HG03520 (cell line): ENCODE measurements around the gene FBRSL1.

Experiments used
- ATAC-seq: cut with Tn5 transposase; IDR thresholded peaks from one replicate; pipeline ENCODE4 v1.9.1; 2021; ENCODE audit warnings: mild to moderate bottlenecking, moderate library complexity; ENCODE audit not compliant: unreplicated experiment

FBRSL1 gene

DNA sequence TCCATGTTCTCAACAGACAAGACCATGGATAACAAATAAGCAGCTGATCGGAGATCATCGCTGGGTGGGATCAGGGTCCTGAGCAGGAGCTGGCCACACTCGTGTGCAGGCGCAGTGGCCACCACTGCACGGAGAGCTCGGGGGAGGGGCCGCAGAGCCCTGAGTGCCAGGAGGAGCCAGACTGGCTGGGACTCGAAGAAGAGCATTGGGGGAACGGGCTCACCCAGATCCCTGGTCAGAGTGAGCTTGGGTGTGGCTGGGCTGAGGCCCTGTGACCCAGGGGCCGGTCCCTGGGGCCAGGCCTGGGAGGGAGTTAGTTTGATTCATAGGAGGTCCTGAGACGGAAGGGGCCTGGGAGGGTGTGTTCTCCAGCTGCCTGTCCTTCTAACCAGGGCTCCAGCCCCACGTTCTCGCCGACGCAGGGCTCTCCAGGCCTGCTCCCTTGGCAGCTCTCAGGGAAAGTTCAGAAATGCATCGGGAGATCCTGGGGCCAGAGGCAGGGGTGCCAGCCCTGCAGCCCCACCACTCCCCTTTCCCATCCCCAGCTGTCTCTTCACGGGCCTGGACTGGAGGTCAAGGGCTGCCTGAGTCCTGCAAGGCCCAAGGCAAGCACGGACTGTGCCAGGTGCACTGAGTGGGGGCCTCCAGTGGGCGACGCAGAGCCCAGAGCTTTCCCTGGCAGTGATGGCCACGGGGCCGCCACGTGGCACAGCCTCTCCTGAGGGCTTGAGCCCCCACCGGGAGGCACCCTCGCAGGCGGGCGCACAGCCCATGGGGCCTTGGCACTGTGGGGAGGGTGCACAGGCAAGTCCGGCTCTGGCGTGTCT, 48.1 kb downstream of the FBRSL1 start:
- ATAC-seq = no peak

DNA sequence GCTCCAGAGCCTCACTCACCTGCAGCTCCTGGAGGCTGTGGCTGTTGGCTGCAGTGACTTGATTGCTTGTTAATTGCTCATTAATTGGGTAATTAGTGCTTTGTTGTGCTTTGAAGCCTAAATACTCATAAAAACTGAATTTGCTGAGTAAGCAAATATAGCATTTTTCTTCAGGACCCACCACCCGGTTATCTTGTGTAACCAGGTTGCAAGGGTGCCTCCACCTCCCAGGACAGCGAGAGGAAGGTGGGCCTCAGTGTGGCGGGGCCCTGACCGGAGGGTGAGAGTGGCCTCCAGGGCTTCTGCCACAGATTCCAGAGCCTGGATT, 48.7 kb downstream of the FBRSL1 start:
- ATAC-seq = no peak

- no peak for ATAC-seq
Measured at GRCh38 chr12:132539016-132539773, 49.2 kb downstream of the FBRSL1 start.

DNA sequence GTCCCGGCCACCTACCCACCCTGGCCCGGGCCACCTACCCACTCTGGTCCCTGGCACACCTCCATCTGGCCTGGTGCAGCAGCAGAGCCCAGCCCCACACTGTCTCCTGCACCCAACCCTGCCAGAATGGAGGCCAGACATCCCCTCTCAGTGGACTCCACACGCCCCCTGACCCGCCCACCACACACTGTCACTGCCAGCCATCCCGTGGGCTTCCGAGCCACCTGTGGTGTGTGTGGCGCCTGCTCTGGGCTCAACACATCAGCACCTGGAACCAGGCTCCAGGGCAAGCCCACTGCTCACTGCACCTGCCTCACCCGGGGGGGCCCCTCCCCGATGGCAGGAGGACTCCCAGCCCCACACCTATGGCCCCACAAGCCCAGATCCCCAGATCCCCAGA, 50.5 kb downstream of the FBRSL1 start:
- ATAC-seq = no peak

GRCh38 chr12:132541200-132541599, 51.2 kb downstream of the FBRSL1 start:
- no peak for ATAC-seq

DNA sequence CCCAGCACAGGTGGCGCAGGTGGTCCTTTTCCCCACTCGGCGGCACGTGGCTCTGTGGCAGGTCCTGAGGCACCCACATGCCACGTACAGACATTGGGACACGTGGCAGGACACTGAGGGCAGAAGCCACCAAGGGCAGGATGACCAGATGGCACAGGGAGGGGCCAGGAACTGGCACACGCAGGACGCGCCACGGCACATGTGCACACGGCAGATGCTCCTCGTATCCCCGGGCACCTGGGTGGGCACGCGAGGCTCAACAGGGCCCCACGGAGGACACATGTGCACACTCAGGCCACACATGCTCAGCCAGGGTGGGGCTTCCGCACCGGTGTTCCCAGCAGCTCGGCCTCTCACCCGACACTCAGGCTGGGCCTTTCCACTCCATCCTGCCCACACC, 52.0 kb downstream of the FBRSL1 start:
- no peak for ATAC-seq

DNA sequence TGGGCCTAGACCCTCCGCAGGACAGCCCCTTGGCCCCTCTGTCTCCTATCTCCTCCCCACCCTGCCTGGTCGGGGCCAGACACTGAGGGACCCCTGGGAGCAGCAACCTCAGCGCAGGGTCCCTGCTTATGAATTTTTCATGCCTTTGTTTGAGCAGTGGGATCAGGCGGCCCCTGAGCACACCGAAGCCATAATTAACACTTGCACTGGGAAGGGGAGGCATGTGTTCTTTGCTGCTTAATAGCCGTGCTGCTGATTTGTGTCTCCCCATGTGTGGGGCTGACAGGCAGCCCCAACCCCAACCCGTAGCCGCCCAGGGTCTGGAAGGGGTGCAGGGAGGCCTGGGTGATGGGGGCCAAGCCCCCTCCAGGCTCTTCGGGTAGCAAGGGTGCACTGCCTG, 52.7 kb downstream of the FBRSL1 start:
- no peak for ATAC-seq

- ATAC-seq = no peak
Measured at GRCh38 chr12:132543298-132544079, 53.5 kb downstream of the FBRSL1 start.

GRCh38 chr12:132544080-132544397, 54.1 kb downstream of the FBRSL1 start:
- no peak for ATAC-seq

GRCh38 chr12:132544498-132544897, 54.5 kb downstream of the FBRSL1 start:
- ATAC-seq = no peak

DNA sequence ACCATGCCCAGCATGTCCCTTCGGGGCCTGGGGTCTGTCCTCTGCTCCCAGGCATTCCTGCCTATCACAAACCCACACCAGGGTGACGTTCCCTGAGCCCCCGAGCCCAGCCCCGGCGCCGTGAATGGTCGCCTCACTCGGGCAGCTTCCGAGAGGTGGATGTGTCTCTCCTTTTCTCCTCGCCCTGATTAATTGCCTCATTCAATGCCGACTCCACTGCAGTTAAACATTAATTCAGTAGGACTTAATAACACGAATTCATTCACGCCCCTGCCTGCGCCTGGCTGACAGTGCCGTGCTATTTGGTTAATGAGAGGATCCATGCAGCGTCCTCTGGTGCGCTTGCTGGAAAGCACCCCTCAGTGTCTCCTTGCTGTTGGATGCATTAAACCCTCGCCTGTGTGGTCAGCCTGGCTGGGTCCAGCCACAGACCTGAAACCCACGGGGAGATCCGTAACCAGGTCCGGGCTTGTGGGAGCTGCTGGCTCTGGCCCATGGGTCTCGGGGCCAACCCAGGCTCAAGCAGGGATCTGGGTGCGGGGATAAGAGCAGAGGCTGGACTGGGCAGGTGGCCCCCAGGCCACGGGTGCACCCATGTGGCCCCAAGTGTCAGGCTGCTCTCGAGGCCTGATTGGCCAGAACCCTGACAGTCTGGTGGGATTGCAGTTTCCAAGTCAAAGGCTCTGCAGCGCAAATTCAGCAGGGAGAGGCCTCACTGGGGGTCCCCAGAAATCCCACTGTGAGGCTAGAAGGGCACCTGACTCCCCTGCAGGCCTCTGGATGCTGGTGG, 55.4 kb downstream of the FBRSL1 start:
- ATAC-seq = no peak

DNA sequence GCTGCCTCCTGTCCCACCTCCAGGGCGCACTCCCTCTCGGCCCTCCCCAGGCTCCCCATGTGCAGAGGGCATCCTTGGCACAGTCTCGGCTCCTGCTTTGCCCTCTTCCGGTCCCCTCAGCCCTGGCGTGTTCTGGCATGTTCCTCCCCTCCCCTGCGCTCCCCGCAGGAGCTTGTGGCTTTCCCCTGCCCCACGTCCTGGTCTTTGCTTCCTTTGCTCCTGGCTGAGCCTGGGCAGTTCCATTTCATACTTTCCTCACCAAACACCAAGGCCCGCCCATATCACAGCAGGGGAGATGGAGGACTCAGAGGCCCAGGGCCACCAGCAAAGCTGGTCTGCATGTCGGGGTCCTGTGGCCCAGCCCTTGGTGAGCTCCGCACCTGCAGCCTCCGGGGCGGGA, 56.0 kb downstream of the FBRSL1 start:
- no peak for ATAC-seq

- no peak for ATAC-seq
Measured at GRCh38 chr12:132546647-132547046, 56.7 kb downstream of the FBRSL1 start.

DNA sequence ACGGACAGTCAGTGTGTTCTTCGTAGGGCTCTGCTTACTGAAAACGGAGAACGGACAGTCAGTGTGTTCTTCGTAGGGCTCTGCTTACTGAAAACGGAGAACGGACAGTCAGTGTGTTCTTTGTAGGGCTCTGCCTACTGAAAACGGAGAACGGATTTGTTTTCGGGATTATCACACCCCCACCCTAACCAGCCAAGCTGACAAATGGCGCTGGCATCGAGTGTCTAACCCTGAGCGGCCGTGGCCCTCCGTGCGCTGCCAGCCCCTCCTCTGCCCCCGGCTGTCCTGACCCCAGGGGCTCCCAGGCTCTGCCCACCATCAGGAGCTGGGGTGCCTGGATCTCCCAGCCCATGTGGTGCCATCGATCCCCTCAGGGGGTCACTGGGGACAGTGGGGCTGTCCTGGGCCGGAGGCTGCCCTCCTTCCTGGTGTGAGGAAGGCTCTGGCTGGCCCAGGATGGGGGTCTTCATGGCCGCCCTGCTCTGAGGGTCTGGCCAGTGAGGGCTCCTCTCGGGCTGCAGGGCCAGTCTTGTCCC, 57.3 kb downstream of the FBRSL1 start:
- no peak for ATAC-seq

GRCh38 chr12:132548430-132549058, 58.6 kb downstream of the FBRSL1 start:
- no peak for ATAC-seq

GRCh38 chr12:132549059-132549458, 59.1 kb downstream of the FBRSL1 start:
- no peak for ATAC-seq

GRCh38 chr12:132550014-132550802, 60.3 kb downstream of the FBRSL1 start:
- ATAC-seq = no peak

DNA sequence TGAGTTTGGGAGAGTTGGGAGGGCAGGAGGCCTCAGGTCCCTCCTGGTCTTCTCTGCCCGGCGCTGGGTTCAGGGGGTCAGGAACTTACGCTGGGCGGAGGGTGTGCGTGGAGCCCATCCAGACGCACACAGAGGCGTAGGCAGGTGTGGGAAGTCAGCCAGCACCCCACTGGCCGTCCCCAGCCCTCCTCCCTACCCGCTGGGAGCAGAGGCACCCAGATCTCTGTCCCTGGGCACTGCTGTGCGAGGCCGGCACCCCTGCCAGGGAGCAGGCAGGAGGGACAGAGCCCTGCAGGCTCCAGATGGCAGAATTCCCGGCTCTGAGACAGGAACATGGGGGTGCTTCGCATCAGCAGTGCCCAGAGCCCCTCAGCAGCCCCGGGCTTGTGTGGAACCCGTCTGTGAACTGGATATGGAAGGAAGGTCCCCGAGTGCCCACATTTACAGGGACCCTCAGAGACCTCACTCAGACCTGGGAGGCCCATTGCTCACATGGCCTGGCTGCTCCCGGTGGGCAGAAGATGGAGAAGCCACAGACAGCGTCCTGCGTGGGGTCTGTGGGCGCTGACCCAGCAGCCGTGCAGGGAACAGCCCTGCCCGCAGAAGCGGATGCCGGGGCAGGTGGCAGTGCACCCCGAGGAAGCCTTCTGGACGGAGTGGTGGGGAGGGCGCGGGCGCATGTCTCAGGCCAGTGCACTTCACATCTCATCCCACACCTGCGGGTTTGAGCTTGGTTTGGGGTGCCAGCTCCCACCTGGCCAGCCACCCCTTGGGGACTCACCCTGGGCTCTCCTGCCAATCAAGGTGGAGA, 61.1 kb downstream of the FBRSL1 start:
- ATAC-seq = no peak

DNA sequence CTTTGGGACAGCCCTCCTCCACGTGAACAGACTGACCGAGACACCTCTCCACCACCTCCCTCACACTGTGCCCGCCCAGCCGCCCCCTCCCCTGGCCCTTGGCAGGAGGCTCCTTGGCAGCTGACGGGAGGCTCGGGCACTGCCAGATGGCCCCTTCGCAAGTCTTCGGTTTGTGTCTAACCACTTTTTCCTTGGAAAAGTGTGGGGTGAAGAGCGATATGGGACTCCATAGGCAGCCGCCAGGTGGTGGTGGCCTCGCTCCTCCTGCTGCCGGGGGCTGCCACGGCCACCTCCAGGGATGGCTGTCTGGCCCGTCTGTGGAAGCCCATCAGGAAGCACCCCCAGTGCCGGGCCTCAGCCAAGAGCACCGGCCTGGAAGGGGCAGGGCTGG, 61.7 kb downstream of the FBRSL1 start:
- no peak for ATAC-seq
